Measurements from ENCODE around the gene GOLT1B.
"Not testable (repeated sequence)": the region's sequence is repeated elsewhere in the genome, so short reads cannot be mapped to it uniquely, and the experiment has no call there.

GOLT1B gene, protein sequence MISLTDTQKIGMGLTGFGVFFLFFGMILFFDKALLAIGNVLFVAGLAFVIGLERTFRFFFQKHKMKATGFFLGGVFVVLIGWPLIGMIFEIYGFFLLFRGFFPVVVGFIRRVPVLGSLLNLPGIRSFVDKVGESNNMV

GRCh38 chr12:21501258-21502163, at the start of gene GOLT1B, which contains the start of gene RECQL:
GOLT1B (plus strand) TSS chr12:21501789; CDS start chr12:21501924, 135 bp downstream.
RECQL (minus strand) TSS chr12:21501635; CDS start chr12:21499570, 2,065 bp downstream.
- peak; percentile 95 for DNase-seq (ENCODE audit: low read depth, low spot score)

DNA sequence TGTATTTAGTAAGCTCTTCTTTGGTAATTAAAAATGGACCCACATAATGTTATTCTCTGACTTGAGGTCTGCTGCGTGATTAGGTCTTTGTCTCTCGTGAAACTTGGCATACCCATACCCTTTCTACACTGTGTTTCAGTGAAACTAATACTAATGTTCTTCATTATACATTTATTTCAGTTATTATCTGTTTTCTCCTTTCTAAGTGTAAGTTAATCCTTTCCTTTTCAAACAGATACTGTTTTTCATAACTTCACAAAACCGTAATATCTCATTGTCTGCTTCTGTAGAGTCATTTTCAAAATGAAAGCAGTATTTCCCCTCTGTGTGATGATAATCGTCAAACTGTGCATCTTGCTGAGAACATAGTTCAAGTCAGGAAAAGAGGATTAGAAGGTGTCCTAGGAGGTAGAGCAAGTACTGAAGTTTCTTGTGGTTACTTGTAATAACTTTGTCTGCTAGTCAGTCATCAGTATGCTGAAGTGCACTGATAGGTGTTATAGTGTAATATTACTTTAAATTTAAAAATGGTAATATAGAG, 48.2 kb upstream of the GOLT1B start:
- DNase-seq (ENCODE audit: low read depth, low spot score) = no peak

- DNase-seq (ENCODE audit: low read depth, low spot score) = no peak
Measured at GRCh38 chr12:21456291-21456780, 45.3 kb upstream of the GOLT1B start.

DNA sequence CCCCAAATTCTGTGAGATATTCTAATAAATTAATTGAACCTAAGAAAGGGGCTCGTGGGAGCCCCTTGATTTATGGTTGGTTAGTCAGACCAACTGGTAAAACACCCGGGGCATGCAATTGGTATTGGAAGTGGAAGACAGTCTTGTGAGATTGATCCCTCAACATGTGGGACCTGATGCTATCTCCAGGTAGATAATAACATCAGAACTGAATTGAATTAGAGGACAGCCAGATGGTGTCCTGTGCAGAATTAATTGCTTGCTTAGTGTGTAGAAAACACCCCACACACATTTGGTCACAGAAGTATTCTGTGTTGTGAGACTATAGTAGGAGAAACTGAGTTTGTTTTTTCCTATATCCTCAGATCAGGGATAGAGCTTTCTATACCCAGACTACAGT, 42.1 kb upstream of the GOLT1B start:
- DNase-seq (ENCODE audit: low read depth, low spot score) = no peak

GRCh38 chr12:21467334-21467733, 34.3 kb upstream of the GOLT1B start:
- DNase-seq (ENCODE audit: low read depth, low spot score) = not testable (repeated sequence)

DNA sequence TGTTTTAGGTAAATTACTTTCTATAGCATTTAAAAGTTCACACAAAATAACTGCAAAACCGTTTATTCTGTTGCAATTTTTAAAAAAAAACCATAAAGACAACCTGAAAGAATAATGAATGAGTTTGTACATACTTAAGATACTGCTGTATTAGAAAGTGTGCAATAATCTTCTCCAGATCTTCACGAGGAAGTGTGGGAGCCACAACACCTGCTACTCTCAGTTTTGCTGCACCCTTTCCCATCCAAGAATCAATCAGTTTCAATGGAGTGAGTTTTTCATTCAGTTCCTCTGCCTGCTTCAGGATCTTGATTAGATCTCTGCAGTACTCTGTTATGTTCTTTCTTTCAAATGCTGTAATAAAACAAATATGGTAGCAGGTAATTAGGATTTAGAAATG, 30.3 kb upstream of the GOLT1B start:
- DNase-seq (ENCODE audit: low read depth, low spot score) = no peak

DNA sequence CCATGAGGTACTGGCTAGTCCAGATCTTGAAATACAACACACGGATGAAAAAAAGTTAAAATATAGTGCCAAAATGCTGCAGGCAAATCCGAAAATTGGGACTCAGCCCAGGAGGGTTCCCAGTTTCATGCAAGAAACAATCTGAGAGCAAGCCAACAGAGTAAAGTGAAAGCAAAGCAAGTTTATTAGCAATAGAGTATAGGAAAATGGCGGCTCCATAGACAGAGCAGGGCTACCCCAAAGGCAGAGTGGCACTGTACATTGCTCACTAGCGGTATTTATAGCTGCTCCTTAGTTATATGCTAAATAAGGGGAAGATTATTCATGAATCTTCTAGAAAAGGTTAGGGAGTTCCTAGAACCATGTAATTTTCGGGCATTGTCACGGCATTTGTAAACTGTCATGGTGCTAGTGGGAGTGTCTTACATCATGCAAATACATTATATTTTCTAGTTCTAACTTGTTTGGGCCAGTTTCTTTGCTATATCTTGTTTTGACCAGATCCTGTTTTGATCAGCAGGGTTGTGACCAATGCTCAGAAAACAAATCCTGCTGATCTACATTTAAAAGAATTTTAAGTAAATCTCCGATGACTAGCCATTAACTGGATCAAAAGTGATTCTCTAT, 29.3 kb upstream of the GOLT1B start:
- no peak for DNase-seq (ENCODE audit: low read depth, low spot score)

- DNase-seq (ENCODE audit: low read depth, low spot score) = no peak
Measured at GRCh38 chr12:21475552-21475951, 26.0 kb upstream of the GOLT1B start.

GRCh38 chr12:21476949-21477348, 24.6 kb upstream of the GOLT1B start:
- peak; percentile 6 for DNase-seq (ENCODE audit: low read depth, low spot score)

DNA sequence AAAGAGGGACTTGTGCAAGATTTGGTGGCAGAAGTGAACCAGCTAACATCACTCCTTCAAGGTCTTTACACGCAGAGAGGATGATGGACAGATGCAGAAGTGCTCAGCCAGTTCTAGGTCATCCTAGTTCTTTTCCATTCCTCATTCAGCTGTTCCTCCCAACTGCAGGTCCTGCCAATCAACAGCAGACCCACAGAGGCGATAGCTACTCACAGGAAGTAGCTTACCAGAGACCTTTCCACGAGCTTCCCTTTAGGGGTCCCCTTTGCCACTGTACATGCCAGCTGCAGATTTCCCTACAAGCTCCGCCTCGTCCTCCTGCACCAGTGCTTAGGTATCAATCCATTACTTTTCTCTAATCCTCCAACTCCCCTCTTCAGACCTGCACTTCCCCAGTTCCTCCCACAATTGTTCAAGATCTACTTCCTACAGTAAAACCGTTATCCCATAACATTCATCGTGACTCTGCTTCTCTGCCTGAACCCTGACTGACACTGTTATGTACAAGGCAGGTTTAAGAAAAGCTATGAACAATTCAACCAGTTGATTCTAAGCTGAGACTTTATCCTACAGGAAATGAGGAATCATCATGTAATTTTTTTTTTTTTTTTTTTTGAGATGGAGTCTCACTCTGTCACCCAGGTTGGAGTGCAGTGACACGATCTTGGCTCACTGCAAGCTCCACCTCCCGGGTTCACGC, 22.7 kb upstream of the GOLT1B start:
- no peak for DNase-seq (ENCODE audit: low read depth, low spot score)

- no peak for DNase-seq (ENCODE audit: low read depth, low spot score)
Measured at GRCh38 chr12:21483531-21483930, 18.1 kb upstream of the GOLT1B start.

DNA sequence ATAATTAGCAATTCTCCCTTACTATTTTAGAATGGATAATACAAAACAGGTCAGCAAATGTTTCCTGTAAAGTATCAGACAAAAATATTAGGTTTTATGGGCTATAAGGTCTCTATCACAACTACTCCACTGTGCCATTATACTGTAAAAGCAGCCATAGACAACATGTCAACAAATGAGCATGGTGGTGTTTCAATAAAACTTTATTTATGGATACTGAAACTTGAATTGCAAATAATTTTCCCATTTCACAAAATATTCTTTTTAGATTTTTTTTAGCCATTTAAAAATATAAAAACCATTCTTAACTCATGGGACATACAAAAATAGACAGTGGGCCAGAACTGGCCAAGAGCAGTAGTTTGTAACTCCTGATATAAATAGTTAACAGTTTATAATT, 15.6 kb upstream of the GOLT1B start:
- DNase-seq (ENCODE audit: low read depth, low spot score) = no peak

GRCh38 chr12:21499765-21500164, 1.8 kb upstream of the GOLT1B start:
- no peak for DNase-seq (ENCODE audit: low read depth, low spot score)

DNA sequence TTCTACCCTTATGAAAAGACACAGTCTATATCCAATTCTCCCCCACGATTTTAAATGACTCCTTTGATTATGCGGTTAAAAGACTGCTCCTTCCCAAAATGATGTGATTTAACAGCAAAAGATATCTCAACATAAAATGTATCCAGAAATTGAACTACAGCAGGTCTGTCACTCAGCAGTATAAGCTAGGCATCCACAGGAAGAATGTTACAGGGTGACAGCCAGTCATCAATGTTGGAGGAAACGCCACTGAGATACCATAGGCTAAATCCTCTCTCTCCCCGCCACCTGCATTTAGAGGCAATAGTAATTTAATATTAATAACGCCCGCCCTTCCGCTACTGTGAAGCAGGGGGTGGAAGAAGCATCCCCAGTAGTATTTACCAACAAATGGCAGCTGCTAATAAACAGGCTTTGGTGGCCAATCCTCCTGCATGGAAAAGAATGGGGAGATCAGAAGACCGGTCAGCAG, 767 bp upstream of the GOLT1B start:
- no peak for DNase-seq (ENCODE audit: low read depth, low spot score)

DNA sequence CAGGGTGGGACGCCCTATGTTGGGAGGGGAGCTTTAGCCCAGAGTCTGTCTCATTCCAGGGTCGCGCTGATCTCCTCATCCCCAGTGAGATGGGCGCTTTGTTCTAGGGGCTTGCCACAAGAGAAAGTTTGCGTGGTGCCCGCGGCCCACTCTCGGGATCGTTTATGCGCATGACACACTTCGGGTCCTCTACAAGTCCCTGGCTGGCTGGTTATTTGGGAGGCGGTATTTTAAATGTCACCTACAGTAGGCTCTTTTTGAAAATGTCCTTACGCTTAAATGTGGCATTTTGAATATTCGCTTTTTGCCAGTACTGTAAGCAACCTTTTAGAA, 541 bp downstream of the GOLT1B start:
- DNase-seq (ENCODE audit: low read depth, low spot score) = no peak

DNA sequence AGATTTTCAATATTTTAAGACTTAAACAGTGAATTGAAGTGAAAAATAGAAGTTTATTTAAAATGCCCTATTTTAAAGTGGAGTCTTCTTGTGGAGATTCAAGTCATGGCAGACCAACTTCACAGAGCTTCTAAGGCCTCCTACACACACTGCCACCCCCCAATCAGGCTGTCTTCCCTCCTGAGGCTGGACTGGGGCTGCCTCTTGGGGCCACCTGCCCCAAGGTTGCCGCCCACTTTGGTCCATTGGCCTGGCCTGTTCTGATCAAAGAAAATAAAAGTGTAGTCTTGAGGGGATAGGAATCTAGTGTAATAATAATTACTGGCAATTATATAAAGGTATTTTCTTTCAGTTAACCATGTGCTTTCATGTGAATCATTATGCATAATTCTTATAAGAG, 1.3 kb downstream of the GOLT1B start:
- no peak for DNase-seq (ENCODE audit: low read depth, low spot score)

- DNase-seq (ENCODE audit: low read depth, low spot score) = no peak
Measured at GRCh38 chr12:21505888-21506287, 4.3 kb downstream of the GOLT1B start.

- no peak for DNase-seq (ENCODE audit: low read depth, low spot score)
Measured at GRCh38 chr12:21507849-21508248, 6.3 kb downstream of the GOLT1B start.

DNA sequence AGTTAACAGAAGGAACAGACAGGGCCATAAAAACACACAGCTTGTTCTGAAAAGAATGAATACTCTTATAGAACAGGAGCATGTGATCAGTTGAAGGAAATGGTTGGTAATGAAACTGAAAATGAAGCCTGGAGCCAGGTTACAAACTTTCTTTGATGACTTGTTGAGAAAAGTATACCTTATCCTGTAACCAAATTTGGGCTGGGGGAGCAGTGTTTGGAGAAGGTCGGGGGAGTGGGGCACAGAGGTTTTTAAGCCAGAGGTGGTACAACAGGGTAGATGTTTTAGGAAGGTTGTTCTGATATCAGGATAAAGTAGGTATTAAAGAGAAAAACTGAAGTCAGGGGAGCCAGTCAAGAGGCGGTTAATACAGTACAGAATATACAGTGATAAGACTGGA, 8.2 kb downstream of the GOLT1B start:
- no peak for DNase-seq (ENCODE audit: low read depth, low spot score)

DNA sequence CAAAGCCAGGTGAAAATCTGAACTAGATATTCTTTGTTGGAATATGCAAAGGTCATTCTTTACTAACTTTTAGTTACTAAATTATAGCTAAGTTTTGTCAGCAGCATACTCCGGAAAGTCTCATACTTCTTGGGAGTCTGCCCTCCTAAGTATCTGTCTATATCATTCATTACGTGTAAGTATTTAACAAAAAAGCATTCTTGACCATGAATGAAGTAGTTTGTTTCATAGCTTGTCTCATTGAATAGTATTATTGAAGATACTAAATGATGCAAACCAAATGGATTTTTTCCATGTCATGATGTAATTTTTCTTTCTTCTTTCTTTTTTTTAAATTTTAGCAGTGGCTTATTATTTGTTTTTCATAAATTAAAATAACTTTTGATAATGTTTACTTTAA, 14.7 kb downstream of the GOLT1B start:
- DNase-seq (ENCODE audit: low read depth, low spot score) = no peak

GRCh38 chr12:21518451-21518850, 16.9 kb downstream of the GOLT1B start:
- no peak for DNase-seq (ENCODE audit: low read depth, low spot score)

GRCh38 chr12:21521541-21521940, 20.0 kb downstream of the GOLT1B start:
- DNase-seq (ENCODE audit: low read depth, low spot score) = no peak
